IMR-90 (cell line): ENCODE measurements around the gene FMO5.

ENCODE experiments used
- BHLHE40 ChIP-seq: fragments of 150-350 bp; IDR thresholded peaks from 2 replicates; pipeline ENCODE4 v1.6.1; 2016; ENCODE audit warnings: mild to moderate bottlenecking, low read depth, low read length
- CEBPB ChIP-seq: IDR thresholded peaks from 2 replicates; pipeline ENCODE4 v1.6.1; 2012; ENCODE audit warnings: low read depth, low read length, improper control_type of control experiment
- CHD1 ChIP-seq: IDR thresholded peaks from 2 replicates; pipeline ENCODE4 v1.6.1; 2012; ENCODE audit warnings: low read depth, low read length, improper control_type of control experiment
- CTCF ChIP-seq: conservative IDR thresholded peaks from 2 replicates; pipeline ENCODE4 v1.5.1; 2012; ENCODE audit warnings: mild to moderate bottlenecking, low read depth, low read length, improper control_type of control experiment
- ELK1 ChIP-seq: fragments of 150-350 bp; IDR thresholded peaks from 2 replicates; pipeline ENCODE4 v1.6.1; 2016; ENCODE audit warnings: low read depth, mild to moderate bottlenecking, low read length, moderate library complexity, borderline replicate concordance
- MAFK ChIP-seq: IDR thresholded peaks from 2 replicates; pipeline ENCODE4 v1.6.1; 2012; ENCODE audit warnings: low read depth, low read length, improper control_type of control experiment
- MAZ ChIP-seq: IDR thresholded peaks from 2 replicates; pipeline ENCODE4 v1.6.1; 2012; ENCODE audit warnings: low read depth, mild to moderate bottlenecking, low read length, improper control_type of control experiment, moderate library complexity, borderline replicate concordance
- MXI1 ChIP-seq: IDR thresholded peaks from 2 replicates; pipeline ENCODE4 v1.6.1; 2012; ENCODE audit warnings: low read depth, mild to moderate bottlenecking, low read length, moderate library complexity, borderline replicate concordance
- POLR2A ChIP-seq: IDR thresholded peaks from 2 replicates; pipeline ENCODE4 v1.6.1; 2012; ENCODE audit warnings: mild to moderate bottlenecking, low read depth, low read length
- RAD21 ChIP-seq: IDR thresholded peaks from 2 replicates; pipeline ENCODE4 v1.6.1; 2012; ENCODE audit warnings: low read length, improper control_type of control experiment
- RCOR1 ChIP-seq: IDR thresholded peaks from 2 replicates; pipeline ENCODE4 v1.6.1; 2012; ENCODE audit warnings: mild to moderate bottlenecking, low read length, improper control_type of control experiment; ENCODE audit not compliant: insufficient replicate concordance
- RFX5 ChIP-seq: IDR thresholded peaks from 2 replicates; pipeline ENCODE4 v1.8.0; 2012; ENCODE audit warnings: low read depth, mild to moderate bottlenecking, low read length, moderate library complexity
- SMC3 ChIP-seq: fragments of 150-350 bp; IDR thresholded peaks from 2 replicates; pipeline ENCODE4 v1.6.1; 2016; ENCODE audit warnings: low read depth, mild to moderate bottlenecking, antibody characterized with exemption, low read length, moderate library complexity
- USF2 ChIP-seq: fragments of 150-350 bp; IDR thresholded peaks from 2 replicates; pipeline ENCODE4 v1.6.1; 2017; ENCODE audit warnings: mild to moderate bottlenecking, antibody characterized with exemption, low read length, low read depth

GRCh38 chr1:147177611-147178380 is 47.3 kb downstream of the FMO5 start:
- TF ChIP-seq CEBPB (no peak), CTCF (no peak), ELK1 (no peak), RAD21 (no peak), POLR2A (no peak), MAFK (no peak), MXI1 (no peak), RCOR1 (no peak), CHD1 (no peak), SMC3 (no peak), MAZ (no peak), USF2 (no peak), RFX5 (no peak), BHLHE40 (no peak)
